Stimulated activated CD8-positive, alpha-beta memory T cell treated with anti-CD3 and anti-CD28 coated beads, Interleukin-4, amount 100 ng/mL, for 1 hour (primary cell): ENCODE data around the gene BLTP3B.
"Not testable (repeated sequence)": the region's sequence is repeated elsewhere in the genome, so short reads cannot be mapped to it uniquely, and the experiment has no call there.

Source experiments
- DNase-seq, 2 donors: peaks; one replicate each; pipeline ENCODE4 v3.0.0-alpha.2; 2020; ENCODE audit warnings: low read depth in 2 of 2, low spot score in 1 of 2

Gene BLTP3B, protein sequence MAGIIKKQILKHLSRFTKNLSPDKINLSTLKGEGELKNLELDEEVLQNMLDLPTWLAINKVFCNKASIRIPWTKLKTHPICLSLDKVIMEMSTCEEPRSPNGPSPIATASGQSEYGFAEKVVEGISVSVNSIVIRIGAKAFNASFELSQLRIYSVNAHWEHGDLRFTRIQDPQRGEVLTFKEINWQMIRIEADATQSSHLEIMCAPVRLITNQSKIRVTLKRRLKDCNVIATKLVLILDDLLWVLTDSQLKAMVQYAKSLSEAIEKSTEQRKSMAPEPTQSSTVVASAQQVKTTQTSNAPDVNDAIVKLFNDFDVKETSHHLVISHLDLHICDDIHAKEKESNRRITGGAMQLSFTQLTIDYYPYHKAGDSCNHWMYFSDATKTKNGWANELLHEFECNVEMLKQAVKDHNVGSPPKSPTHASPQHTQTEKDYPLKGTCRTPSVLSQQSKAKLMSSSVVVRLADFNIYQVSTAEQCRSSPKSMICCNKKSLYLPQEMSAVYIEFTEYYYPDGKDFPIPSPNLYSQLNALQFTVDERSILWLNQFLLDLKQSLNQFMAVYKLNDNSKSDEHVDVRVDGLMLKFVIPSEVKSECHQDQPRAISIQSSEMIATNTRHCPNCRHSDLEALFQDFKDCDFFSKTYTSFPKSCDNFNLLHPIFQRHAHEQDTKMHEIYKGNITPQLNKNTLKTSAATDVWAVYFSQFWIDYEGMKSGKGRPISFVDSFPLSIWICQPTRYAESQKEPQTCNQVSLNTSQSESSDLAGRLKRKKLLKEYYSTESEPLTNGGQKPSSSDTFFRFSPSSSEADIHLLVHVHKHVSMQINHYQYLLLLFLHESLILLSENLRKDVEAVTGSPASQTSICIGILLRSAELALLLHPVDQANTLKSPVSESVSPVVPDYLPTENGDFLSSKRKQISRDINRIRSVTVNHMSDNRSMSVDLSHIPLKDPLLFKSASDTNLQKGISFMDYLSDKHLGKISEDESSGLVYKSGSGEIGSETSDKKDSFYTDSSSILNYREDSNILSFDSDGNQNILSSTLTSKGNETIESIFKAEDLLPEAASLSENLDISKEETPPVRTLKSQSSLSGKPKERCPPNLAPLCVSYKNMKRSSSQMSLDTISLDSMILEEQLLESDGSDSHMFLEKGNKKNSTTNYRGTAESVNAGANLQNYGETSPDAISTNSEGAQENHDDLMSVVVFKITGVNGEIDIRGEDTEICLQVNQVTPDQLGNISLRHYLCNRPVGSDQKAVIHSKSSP (N-terminal part only)

DNA sequence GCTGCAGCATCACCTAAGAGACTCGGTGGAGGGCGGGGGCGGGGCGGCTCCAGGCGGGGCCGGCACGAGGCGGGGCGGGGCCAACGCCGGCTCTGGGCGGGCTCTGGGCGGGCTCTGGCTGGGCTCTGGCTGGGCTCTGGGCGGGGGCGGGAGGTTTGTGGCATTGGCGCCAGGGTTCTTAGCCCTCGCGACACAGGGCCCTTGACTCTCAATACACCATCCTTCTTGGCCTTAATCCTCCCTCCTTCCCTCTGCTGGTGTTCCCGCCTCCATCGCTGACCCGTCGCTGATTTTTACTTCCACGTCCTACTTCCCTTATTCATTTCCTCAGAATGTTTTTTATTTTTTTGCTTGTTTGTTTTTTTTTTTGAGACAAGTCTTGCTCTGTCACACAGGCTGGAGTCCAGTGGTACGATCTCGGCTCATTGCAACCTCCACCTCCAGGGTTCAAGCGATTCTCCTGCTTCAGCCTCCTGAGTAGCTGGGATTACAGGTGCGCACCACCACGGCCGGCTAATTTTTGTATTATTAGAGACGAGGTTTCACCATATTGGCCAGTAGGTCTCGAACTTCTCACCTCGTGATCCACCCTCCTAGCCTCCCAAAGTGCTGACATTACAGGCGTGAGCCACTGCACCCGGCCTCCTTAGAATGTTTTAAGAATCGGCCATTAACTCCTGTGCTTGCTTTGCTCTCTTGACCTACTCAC lies at the start of gene BLTP3B:
Gene BLTP3B (minus strand): TSS at position 24 of the 709 bp plus-strand sequence. CDS start 239 bp downstream, outside the sequence.
- DNase-seq: peak; percentile 74 to 86

DNA sequence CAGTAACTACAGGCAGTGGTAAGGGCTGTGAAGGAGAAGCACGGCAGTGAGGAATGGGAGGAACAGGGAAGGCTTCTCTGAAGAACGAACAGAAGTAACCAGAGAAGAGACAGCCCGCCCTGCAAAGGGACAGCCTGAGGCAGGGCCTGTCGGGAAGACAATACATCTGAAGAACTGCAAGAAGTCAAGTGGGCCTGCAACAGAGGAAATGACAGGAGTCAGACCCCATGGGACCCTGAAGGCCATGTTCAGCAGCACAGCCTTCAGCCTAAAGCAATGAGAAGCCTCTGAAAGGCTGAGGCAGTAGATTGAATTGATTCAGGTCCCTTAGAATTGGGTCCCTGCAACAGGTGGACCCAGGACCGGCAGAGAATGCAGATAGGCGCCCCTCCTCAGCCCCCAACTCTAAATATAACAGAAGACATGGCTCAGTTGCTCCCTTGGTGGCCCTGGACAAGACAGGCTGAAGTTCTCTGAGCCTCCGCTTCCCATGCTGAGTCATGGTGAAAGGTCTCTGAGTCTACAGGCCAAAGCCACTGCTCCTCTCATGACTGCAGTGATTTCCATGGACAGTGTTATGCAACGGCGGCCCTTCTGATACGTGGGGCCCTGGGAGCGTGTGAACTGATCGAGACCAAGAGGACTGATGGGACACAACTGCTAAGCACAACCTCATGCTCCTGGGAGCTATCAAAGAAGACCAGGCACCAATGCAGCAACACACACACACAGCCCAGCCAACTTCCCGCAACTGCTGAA lies 47.1 kb upstream of the BLTP3B start:
- no peak for DNase-seq

DNA sequence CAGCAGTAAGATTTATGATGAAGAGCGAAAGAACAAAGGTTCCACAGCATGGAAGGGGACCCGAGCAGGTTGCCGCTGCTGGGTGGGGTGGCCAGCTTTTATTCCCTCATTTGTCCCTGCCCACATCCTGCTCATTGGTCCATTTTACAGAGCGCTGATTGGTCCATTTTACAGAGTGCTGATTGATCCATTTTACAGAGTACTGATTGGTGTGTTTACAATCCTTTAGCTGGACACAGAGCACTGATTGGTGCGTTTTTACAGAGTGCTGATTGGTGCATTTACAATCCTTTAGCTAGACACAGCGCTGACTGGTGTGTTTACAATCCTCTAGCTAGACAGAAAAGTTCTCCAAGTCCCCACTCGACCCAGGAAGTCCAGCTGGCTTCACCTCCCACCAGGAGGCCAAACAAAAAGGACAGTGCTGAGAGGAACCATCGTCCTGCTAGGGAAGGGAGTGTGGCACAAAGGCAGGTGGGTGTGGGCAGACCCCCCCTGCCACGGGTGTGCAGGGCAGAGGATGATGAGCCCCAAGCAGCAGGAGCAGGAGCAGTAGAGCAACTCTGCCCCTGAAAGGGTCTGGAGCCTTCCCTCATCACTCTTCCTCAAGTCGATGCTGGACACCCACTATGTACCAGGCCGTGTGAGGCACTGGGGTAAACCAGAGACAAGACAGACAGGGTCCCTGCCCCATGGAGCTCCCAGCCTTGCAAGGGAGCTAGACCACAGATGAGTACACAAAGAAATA lies 46.4 kb upstream of the BLTP3B start:
- not testable (repeated sequence) for DNase-seq

DNA sequence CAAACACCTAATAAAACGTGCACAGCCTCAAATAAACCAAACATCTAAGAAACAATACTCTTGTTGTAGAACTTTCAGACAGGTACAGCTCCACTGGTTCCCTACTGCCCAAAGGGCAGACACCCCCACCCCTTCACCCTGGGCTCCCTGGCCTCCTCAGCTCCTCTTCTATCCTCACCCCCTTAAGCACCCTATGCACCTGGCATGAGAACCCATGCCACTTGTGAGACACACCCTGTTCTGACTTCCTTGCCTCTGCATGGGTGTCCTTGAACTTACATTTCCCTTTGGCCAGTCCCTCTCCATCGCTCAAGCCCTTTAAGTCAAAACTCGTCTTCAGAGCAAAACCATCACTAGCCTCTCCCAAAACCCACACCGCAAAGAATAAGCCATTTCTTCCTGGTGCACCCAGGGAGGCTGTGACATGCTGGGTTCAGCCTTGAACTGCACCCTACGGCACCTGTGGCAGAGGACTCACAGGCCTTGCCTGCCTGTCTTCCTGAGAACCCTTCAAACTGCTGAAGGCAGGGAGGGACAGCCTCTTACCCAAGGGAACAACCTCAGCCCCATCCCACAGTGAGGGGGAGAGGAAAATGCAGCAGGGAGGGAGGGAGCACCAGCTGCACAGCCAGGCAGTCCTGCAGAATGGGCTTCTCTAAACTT lies 45.3 kb upstream of the BLTP3B start:
- DNase-seq: no peak

DNA sequence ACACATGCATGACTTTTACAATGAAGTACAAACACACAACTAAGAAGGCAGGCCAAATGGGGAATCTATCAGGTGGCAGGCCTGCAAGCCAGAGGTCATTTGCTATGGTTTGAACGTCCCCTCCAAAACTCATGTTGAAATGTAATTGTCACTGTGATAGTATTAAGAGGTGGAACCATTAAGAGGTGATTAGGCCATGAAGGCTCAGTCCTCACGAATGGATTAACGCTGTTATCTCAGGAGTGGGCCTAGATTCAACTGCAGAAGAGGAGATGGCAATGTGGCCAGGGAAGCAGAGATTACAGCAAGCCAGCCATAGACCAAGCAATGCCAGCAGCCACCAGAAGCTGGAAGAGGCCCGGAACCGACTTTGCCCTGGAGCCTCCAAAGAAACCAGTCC lies 44.4 kb upstream of the BLTP3B start:
- DNase-seq: no peak

DNA sequence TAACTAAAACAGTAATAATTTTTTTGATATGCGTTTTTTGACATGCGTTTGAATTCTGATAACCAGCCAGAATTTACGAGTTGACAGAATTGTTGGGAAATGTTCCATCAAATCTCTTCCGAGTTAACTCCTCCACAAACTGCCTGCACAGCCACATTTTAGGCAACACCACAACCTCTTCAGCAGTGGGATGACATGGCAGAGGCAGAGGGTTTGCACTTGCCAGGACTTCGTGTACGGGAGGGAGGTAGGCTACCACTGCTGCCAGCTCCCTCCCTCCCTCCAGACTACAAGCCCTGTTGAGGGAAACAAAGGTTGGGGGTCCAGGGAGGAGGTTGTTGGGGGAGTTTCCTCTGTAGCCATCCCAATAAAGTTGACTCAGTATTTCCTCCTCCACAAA lies 43.4 kb upstream of the BLTP3B start:
- DNase-seq: no peak

DNA sequence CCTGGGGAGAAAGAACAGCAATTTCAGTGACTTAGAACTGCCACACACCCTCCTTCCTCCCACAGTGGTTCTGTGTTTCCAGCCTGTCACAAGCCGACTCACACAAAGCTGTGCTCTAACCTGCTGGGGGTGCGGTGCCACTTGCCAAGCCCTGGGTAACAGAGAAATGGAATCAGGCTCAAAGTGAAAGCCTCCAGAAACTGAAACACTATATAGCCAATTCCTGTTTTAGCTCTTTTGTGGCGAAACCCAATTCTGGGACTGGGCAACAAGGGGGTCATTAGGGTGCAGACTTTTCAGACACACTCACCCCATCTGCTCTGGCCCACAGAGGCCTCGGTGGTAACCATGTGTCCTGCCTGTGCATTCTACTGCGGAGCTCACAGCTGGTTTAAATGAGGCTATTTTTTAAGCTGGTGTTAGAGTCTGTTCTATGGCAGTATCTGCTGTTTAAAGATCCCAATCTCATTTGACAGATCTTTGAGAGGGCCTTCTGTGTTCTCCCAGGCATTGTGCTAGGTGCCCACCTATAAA lies 42.8 kb upstream of the BLTP3B start:
- no peak for DNase-seq

DNA sequence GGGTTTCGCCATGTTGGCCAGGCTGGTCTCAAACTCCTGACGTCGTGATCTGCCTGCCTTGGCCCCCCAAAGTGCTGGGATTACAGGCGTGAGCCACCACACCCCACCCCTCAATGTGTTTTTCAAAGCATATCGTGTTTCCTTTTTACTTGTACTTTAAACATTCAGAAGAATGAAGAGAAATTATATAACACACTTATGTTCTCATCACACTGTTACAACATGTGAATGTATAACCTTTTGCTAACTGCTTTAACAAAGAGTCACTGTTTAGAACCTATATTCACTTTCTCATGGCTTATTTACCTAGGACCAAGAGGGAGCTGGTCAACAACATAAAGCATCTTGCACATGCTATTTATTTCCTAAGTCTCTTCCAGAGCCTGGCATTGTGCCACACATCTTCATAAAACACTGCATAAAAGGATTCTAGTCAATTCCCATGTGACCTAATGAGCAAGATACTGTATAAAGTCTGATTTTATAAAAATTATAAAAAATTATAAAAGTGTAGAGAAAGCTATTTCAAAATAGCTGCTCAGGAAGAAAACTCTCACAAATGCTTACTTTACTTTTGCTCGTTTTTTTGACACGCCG lies 42.0 kb upstream of the BLTP3B start:
- DNase-seq: no peak

DNA sequence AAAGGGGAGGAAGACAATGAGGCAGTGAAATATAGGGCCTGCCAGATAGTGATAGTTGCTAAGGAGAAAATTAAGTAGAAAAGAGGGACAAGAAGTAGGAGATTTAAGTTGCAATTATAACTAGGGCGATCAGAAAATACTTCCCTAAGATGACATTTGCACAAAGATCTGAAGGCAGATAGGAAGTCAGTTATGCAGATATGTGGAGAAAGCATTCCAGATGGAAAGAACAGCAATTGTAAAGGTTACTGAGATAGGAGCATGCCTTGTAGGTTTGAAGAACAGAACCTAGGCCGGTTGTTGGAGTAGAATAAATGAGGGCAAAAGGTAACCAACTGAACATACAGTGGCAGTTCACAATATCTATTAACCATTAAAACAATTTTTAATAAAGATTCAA lies 36.6 kb upstream of the BLTP3B start:
- no peak for DNase-seq

DNA sequence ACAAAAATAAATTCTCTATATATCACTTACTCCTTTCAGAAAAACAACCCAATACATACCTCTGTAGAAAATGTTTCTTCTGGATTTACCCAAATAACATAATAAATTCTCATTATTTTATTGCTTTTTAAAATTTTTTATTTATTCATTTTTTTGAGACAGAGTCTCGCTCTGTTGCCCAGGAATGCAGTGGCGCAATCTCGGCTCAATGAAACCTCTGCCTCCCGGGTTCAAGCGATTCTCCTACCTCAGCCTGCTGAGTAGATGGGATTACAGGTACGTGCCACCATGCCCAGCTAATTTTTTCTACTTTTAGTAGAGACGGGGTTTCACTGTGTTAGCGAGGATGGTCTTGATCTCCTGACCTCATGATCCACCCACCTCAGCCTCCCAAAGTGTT lies 33.8 kb upstream of the BLTP3B start:
- not testable (repeated sequence) for DNase-seq

DNA sequence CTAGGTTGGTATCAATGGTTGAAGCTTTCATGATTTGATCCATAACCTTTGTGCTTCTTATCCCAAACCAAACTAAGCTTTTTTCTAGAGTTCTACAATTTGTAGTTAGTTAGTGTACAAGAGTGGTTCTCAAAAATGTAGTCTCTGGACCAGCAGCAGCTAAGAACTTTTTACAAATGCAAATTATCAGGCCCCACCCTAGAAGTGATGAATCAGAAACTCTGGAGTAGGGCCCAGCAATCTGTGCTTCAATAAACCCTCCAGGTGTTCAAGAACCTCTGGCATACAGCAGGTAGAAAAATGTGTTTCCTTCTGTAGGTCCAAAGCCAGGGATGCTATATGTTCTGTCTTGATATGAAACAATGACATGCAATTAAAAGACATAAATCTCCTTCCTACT lies 31.8 kb upstream of the BLTP3B start:
- no peak for DNase-seq

DNA sequence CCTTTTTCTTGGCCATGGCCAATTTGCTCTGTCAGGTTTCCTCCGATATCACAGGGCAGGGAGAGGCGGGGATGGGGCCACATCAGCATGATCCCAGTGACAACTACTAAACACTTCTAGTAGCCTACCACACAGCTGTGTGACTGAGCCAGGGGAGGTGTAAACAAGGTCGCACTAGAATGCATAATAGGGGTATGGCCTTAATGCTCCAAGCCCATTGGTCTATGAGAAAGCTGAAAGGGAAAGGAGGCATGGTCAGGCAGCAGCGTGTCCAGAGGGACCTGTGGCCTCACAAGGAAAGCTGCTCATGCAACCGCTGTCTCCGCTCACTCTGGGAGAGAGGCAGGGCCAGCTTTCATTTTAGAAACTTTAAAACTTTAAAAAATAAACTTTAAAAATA lies 30.4 kb upstream of the BLTP3B start:
- no peak for DNase-seq

DNA sequence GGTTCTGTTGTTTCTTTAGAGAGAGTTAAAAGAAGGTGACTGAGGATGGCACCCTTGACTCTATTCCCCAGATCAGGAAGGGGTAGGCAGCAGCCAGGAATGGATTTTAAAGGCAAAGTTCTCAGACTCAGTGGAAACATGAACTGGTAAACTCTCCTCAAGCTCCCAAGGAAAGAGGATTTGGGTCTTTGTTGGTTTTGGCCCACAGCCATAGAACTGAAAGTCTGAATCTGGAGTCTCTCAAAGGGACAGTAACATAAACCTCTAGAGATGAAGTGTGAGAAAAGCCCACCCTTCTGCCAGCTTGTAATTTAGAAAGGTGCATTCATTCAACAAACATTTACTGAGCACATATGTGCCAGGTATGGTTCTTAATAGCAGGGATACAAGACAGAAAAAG lies 28.6 kb upstream of the BLTP3B start:
- no peak for DNase-seq

DNA sequence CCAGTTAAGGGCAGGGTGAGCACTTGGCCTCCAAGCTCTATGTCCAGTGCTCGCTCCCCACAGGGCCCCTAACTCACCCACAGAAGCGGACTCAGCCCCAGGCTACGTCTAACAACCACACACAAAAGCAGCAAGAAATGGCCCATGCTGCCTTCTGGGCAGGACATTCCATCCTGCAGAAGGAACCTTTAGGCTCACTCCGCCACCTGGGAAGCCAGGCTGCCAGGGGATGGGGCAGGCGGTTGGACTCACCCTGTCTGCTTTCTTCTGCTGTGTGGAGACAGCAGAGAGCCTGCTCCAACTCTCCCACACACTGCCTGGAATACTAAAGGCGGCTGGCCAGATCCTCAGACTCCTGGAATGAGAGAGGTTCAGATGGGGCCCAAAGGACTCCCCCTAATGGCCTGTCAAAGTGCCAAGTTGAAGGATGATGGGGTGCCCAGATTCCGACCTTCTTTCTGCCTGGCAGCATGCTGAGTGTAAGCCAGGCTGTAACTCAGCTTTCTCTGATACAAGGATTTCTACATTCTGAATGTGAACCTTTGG lies 27.7 kb upstream of the BLTP3B start:
- DNase-seq: no peak

DNA sequence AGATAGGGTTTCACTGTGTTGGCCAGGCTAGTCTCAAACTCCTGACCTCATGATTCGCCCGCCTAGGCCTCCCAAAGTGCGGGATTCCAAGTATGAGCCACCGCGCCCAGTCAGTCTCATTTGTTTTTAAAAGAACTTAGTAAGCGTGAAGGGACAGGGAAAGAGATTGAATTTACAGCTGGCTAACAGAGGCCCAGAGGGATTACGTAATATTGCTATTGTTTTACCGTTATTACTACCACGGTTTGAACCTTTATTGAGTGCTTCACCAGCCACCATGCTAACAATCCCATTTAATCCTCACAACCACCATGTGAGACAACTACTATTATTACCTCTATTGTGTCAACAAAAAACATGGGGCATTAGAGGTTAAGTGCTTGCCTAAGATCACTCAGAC lies 26.7 kb upstream of the BLTP3B start:
- DNase-seq: no peak

DNA sequence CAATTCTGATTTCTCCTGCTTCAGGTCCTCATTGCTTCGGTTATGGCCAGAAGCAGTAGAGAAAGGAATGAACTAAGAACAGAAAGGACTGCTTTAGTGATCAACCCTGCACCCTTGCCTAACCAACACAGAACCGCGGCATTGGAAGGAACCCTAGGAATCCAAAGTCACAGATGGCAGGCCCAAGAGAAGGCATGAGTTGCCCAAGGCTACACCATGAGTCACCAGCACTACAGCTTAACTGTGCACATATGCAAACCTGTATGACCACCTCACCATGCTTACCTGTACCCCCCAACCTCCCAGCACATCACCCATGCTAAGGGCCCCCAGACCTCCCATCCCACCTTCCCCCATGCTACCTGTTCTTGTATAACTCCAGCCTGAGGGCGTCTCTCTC lies 25.9 kb upstream of the BLTP3B start:
- DNase-seq: no peak

DNA sequence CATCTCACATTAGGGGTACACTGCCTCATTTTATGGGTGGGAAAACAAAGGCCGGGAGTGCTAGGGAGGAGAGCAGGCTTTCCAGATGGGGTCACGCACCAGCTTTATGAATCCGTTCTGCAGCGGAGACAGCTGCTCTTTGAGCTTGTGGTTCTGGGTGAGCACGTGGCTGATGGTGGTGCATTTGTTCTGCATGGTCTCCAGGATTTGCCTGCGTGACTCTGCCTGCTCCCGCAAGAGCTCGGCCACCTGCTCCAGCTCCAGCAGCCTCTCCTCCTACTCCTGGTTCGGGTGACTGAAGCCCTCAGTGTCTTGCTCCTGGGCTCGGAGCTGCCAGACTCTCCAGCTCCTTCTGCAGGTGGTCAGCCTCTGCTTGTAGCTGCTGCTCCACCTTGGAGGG lies 23.6 kb upstream of the BLTP3B start:
- DNase-seq: no peak

DNA sequence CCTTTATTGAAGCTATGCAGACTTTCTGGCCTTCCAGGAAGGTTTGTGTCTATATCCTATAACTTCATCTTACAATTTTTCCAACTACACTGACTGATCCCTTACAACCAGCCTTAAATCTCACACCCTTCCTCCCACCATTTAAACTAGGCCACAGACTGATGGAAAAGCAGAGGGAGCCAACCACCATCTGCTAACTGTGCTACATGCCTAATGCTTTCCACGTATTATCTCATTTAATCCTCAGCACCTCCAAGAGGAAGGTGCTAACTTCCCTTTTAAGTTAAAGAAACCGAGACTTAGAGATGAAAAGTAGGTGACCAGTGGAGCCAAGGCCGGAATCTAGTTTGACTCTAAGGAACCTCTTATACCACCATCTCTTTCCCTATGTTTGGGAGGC lies 22.7 kb upstream of the BLTP3B start:
- no peak for DNase-seq
